ENCODE measurements around the gene ARHGAP11A.
"Not testable (repeated sequence)": the region's sequence is repeated elsewhere in the genome, so short reads cannot be mapped to it uniquely, and the experiment has no call there.

- TF ChIP-seq ZNF263 (CRISPR knock-in tag; IDR thresholded peaks at IDR 0.05; ENCODE audit: borderline replicate concordance); SIN3B (IDR thresholded peaks at IDR 0.05; ENCODE audit: low read depth); POLR2AphosphoS5 (IDR thresholded peaks at IDR 0.05; ENCODE audit: control insufficient read depth, insufficient read depth, low read depth, low read length); TAF1 (IDR thresholded peaks at IDR 0.05; ENCODE audit: control insufficient read depth, extremely low read depth, insufficient read depth, low read length, severe bottlenecking); SREBF1 (IDR thresholded peaks at IDR 0.05; ENCODE audit: borderline replicate concordance, low read depth, low read length): not testable (repeated sequence)
These were observed 4.6 kb upstream of the ARHGAP11A start for GRCh38 chr15:32610719-32611118.
